ENCODE measurements around the gene KHK. TPM values are rescaled to one million over a fixed set of nuclear protein-coding genes. Genes with fewer than 3 reads are reported as not detected.

Gene KHK
- total and polyA plus RNA-seq, 9 of the 15 experiments (the other 6 are each of a cell fraction or from before 2014, with no cell fraction given): 1.5 to 10.7 (median 5.2) TPM

- TF ChIP-seq E2F8 (IDR thresholded peaks at IDR 0.05; ENCODE audit: low read depth, partially characterized antibody) (no peak), RBM25 (IDR thresholded peaks at IDR 0.05; ENCODE audit: low read depth, low read length, severe bottlenecking) (no peak), ID3 (CRISPR knock-in tag; IDR thresholded peaks at IDR 0.05) (no peak), ID3 (tag; IDR thresholded peaks at IDR 0.05) (no peak), RHOXF2B (CRISPR knock-in tag; conservative IDR thresholded peaks at IDR 0.05) (no peak), TCF7L2 (IDR thresholded peaks at IDR 0.05; ENCODE audit: low read depth, low read length) (no peak), MCM2 (IDR thresholded peaks at IDR 0.05; ENCODE audit: low read depth) (no peak), ZNF41 (CRISPR knock-in tag; conservative IDR thresholded peaks at IDR 0.05) (no peak), TBP (optimal IDR thresholded peaks at IDR 0.05; ENCODE audit: low read depth, low read length) (no peak), ZBTB11 (CRISPR knock-in tag; IDR thresholded peaks at IDR 0.05) (0 out of 6 replicates have a peak, but pooled peaks of 1 of the 3 experiments have one; percentile 18), NR1H2 (CRISPR knock-in tag; IDR thresholded peaks at IDR 0.05) (no peak), SAP30 (IDR thresholded peaks at IDR 0.05; ENCODE audit: borderline replicate concordance, insufficient read depth, low read depth, low read length, poor library complexity, severe bottlenecking) (no peak), PHTF2 (CRISPR knock-in tag; IDR thresholded peaks at IDR 0.05) (no peak), XRCC4 (IDR thresholded peaks at IDR 0.05; ENCODE audit: extremely low read depth, insufficient read depth, insufficient read length) (no peak), SIRT6 (IDR thresholded peaks at IDR 0.05; ENCODE audit: low read depth, low read length) (no peak), ZNF717 (CRISPR knock-in tag; IDR thresholded peaks at IDR 0.05) (no peak), NBN (IDR thresholded peaks at IDR 0.05; ENCODE audit: low read depth) (no peak), CREB3 (tag; conservative IDR thresholded peaks at IDR 0.05; ENCODE audit: low read depth) (no peak), SRSF7 (optimal IDR thresholded peaks at IDR 0.05; ENCODE audit: low read depth, low read length) (no peak), POLR2AphosphoS2 (IDR thresholded peaks at IDR 0.05; ENCODE audit: low read length) (no peak)
Observed at GRCh38 chr2:27123302-27124150, 37.0 kb downstream of the KHK start, which contains the start of gene ABHD1 (continued).
